Liver (tissue), 9 donors: ENCODE measurements around the gene BAIAP3. TPM values are rescaled to one million over a fixed set of nuclear protein-coding genes. Genes with fewer than 3 reads are reported as not detected.

Experiments used
- DNase-seq: peaks from one replicate; pipeline ENCODE4 v3.0.0-alpha.2; 2017; ENCODE audit warnings: low spot score
- H3K27ac ChIP-seq, 2 donors: one replicate each; pipeline ENCODE4 v1.7.0; 2013; ENCODE audit warnings: inconsistent platforms in 2 of 2, low read length in 2 of 2, control low read depth in 1 of 2, low read depth in 1 of 2, mild to moderate bottlenecking in 1 of 2
- H3K27me3 ChIP-seq, 4 donors: one replicate each; pipeline versions ENCODE4 v1.6.1 to v1.7.0; 2013; ENCODE audit warnings: low read length in 3 of 4, inconsistent platforms in 1 of 4, mild to moderate bottlenecking in 1 of 4, moderate library complexity in 1 of 4; ENCODE audit not compliant: control insufficient read depth in 4 of 4, insufficient read depth in 4 of 4
- H3K36me3 ChIP-seq, 4 donors: one replicate each; pipeline versions ENCODE4 v1.6.1 to v1.7.0; 2013; ENCODE audit warnings: low read length in 3 of 4, mild to moderate bottlenecking in 3 of 4, low read depth in 1 of 4, moderate library complexity in 1 of 4; ENCODE audit not compliant: control insufficient read depth in 4 of 4, insufficient read depth in 3 of 4
- H3K4me1 ChIP-seq, 4 donors: one replicate each; pipeline versions ENCODE4 v1.6.1 to v1.7.0; 2013; ENCODE audit warnings: low read length in 3 of 4, mild to moderate bottlenecking in 3 of 4, moderate library complexity in 1 of 4; ENCODE audit not compliant: control insufficient read depth in 4 of 4, insufficient read depth in 4 of 4
- H3K4me3 ChIP-seq, 3 donors: one replicate each; pipeline versions ENCODE4 v1.6.1 to v1.7.0; 2013; ENCODE audit warnings: low read length in 3 of 3, control low read depth in 1 of 3, low read depth in 1 of 3, mild to moderate bottlenecking in 1 of 3
- H3K9ac ChIP-seq, 2 donors: one replicate each; pipeline ENCODE4 v1.7.0; 2013; ENCODE audit warnings: low read length in 2 of 2, mild to moderate bottlenecking in 2 of 2, moderate library complexity in 2 of 2, control low read depth in 1 of 2, low read depth in 1 of 2
- H3K9me3 ChIP-seq, 4 donors: one replicate each; pipeline versions ENCODE4 v1.6.1 to v1.7.0; 2013; ENCODE audit warnings: low read length in 3 of 4; ENCODE audit not compliant: control insufficient read depth in 4 of 4
- EGR1 ChIP-seq, 2 donors: IDR thresholded peaks; 2 replicates each; pipeline ENCODE4 v1.6.1; 2016 to 2018; ENCODE audit warnings: antibody characterized with exemption in 2 of 2, low read depth in 2 of 2
- FOXA2 ChIP-seq: IDR thresholded peaks from 2 replicates; pipeline ENCODE4 v1.6.1; 2016; ENCODE audit warnings: antibody characterized with exemption
- HNF4A ChIP-seq, 2 donors: conservative IDR thresholded peaks; 2 replicates each; pipeline ENCODE4 v1.6.1; 2016; ENCODE audit warnings: antibody characterized with exemption in 2 of 2, mild to moderate bottlenecking in 2 of 2
- HNF4G ChIP-seq: IDR thresholded peaks from 2 replicates; pipeline ENCODE4 v1.6.1; 2016; ENCODE audit warnings: antibody characterized with exemption
- JUND ChIP-seq, 2 donors: IDR thresholded peaks; 2 replicates each; pipeline ENCODE4 v1.6.1; 2016; ENCODE audit warnings: antibody characterized with exemption in 2 of 2
- NR2F2 ChIP-seq: IDR thresholded peaks from 2 replicates; pipeline ENCODE4 v1.6.1; 2016; ENCODE audit warnings: antibody characterized with exemption
- RAD21 ChIP-seq, 2 donors: IDR thresholded peaks; 2 replicates each; pipeline ENCODE4 v1.6.1; 2016; ENCODE audit warnings: antibody characterized with exemption in 2 of 2, mild to moderate bottlenecking in 2 of 2
- REST ChIP-seq: IDR thresholded peaks from 2 replicates; pipeline ENCODE4 v1.6.1; 2016; ENCODE audit warnings: antibody characterized with exemption, mild to moderate bottlenecking
- SP1 ChIP-seq: IDR thresholded peaks from 2 replicates; pipeline ENCODE4 v1.6.1; 2018; ENCODE audit warnings: antibody characterized with exemption, mild to moderate bottlenecking
- YY1 ChIP-seq: IDR thresholded peaks from 2 replicates; pipeline ENCODE4 v1.6.1; 2016; ENCODE audit warnings: antibody characterized with exemption, mild to moderate bottlenecking
- ZBTB33 ChIP-seq: IDR thresholded peaks from 2 replicates; pipeline ENCODE4 v1.6.1; 2016; ENCODE audit warnings: antibody characterized with exemption
- WGBS: extraction: QIAGEN DNeasy Blood & Tissue Kit; methylation state at CpG from one replicate; pipeline ENCODE4 v1.1.7; 2013; 5-methylcytosine and 5-hydroxymethylcytosine counted together
- polyA plus RNA-seq, 2 donors: library from polyadenylated mRNA; stranded (reverse) in 1 of 2; unstranded in 1 of 2; fragments of 200-250 nt in 1 of 2; fragments of >200 nt in 1 of 2; fragmentation: Nextera tagmentation in 1 of 2; extraction: Ambion mirVana in 1 of 2; gene quantifications; one replicate each; pipeline versions ENCODE4 v1.2.1 to v1.2.3, GENCODE V29; 2013 to 2015
- total RNA-seq, 2 donors: library from RNA; depleted of rRNA; stranded (reverse); fragments of >200 nt; gene quantifications; one replicate each; pipeline ENCODE4 v1.2.3, GENCODE V29; 2014
- TF ChIP-seq, protein P1 (sequence below): IDR thresholded peaks from 2 replicates; pipeline ENCODE4 v1.6.1; 2016; ENCODE audit warnings: antibody characterized with exemption
- TF ChIP-seq, protein P2 (sequence below): fragments of 150-350 bp; IDR thresholded peaks from 2 replicates; pipeline ENCODE4 v1.5.1; 2017; ENCODE audit warnings: improper control_type of control experiment, low read depth, low read length; ENCODE audit not compliant: missing input control
- donor health status: healthy.
- donor health status: healthy.
- donor health status: healthy.
- donor health status: healthy.
- donor health status: healthy.

The BAIAP3 gene
- total and polyA plus RNA-seq, 4 donors, result 1.6 to 3.8 (median 2.6) TPM

DNA sequence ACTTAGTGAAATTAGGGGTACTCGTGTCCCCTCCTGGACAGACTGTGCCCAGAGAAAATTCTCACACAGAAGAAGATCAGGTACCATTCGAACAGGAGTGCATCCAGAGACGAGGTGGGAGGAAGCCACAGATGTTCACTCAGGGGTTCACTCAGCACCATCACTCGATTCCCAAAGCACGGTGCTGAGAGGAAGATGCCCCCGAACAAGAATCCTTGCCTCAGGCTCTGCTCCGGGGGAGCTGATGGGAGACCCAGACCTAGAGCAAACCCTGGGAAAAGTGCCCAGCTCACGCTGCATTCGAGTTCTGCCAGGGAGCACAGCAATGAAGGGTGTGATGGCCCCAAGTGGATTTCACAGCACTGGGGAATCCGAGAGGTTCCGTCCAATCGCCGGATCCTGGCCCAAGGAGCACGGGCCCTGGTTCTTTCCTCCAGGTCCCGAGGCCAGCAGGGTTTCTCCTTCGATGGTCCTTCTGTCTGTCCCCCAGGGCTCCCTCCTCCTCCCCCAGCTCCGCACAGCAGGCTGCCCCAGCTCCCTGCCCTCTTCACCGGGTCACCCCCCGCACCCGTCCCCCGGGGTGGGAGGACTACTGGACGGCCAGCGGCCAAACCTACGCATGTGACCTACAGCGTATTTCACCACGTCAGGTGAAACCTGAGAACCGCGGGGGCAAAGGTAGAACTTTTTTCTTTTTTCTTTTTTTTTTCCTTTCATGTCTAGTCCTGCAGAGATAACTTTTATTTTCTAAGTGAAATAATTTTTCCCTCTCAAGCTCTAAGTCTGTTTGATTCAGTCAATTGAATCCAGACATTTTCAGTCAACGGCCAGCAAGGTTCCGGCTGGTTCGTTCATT, 34.2 kb upstream of the BAIAP3 start (continued):
- peak; percentile 64 for TF ChIP-seq SP1

GRCh38 chr16:1299868-1300203, 33.6 kb upstream of the BAIAP3 start:
- peak overlapping the region; percentile 76 to 88 for H3K27ac ChIP-seq
- WGBS, result 26% methylated on average over 12 of the region's 12 CpGs
- no peak overlapping the region for H3K4me3 ChIP-seq
- H3K4me1 ChIP-seq, result peaks cover 5 to 35% (median 25%) of the 10 kb centered on the region in 4 donors
- H3K9ac ChIP-seq, result peak overlapping the region; percentile 45 to 50
- H3K27me3 ChIP-seq, result no peaks in the 10 kb centered on the region
- no peak for DNase-seq
- TF ChIP-seq JUND (IDR thresholded peaks at IDR 0.05) (no peak), EGR1 (IDR thresholded peaks at IDR 0.05; ENCODE audit: low read depth in 2 of 2) (no peak), YY1 (no peak), FOXA2 (no peak), HNF4A (conservative IDR thresholded peaks at IDR 0.05) (peak in 1 of 2 donors; percentile 25), RAD21 (IDR thresholded peaks at IDR 0.05) (no peak)
- TF ChIP-seq, protein P1, sequence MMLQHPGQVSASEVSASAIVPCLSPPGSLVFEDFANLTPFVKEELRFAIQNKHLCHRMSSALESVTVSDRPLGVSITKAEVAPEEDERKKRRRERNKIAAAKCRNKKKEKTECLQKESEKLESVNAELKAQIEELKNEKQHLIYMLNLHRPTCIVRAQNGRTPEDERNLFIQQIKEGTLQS, result no peak
- no peaks in the 10 kb centered on the region for H3K9me3 ChIP-seq
- H3K36me3 ChIP-seq, result no peaks in the 10 kb centered on the region

- WGBS, result 10% methylated on average over 42 of the region's 42 CpGs
- Histone ChIP-seq H3K4me3 (peak overlapping the region in 1 of 3 donors; percentile 33), H3K9ac (no peak overlapping the region), H3K9me3 (no peaks in the 10 kb centered on the region), H3K4me1 (peaks cover 5 to 35% (median 25%) of the 10 kb centered on the region in 4 donors), H3K27me3 (no peaks in the 10 kb centered on the region), H3K36me3 (no peaks in the 10 kb centered on the region), H3K27ac (peak overlapping the region; percentile 37 to 76)
- peak; percentile 81 for DNase-seq
- TF ChIP-seq RAD21 (IDR thresholded peaks at IDR 0.05) (peak; percentile 56 to 79), REST (no peak), NR2F2 (no peak), HNF4G (no peak), YY1 (peak; percentile 15), ZBTB33 (no peak), EGR1 (IDR thresholded peaks at IDR 0.05; ENCODE audit: low read depth in 2 of 2) (no peak)
- TF ChIP-seq, protein P2, sequence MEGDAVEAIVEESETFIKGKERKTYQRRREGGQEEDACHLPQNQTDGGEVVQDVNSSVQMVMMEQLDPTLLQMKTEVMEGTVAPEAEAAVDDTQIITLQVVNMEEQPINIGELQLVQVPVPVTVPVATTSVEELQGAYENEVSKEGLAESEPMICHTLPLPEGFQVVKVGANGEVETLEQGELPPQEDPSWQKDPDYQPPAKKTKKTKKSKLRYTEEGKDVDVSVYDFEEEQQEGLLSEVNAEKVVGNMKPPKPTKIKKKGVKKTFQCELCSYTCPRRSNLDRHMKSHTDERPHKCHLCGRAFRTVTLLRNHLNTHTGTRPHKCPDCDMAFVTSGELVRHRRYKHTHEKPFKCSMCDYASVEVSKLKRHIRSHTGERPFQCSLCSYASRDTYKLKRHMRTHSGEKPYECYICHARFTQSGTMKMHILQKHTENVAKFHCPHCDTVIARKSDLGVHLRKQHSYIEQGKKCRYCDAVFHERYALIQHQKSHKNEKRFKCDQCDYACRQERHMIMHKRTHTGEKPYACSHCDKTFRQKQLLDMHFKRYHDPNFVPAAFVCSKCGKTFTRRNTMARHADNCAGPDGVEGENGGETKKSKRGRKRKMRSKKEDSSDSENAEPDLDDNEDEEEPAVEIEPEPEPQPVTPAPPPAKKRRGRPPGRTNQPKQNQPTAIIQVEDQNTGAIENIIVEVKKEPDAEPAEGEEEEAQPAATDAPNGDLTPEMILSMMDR, result peak; percentile 80
These were observed 32.6 kb upstream of the BAIAP3 start for GRCh38 chr16:1300664-1301476.
